Endodermal cell (in vitro differentiated cells): ENCODE measurements around the gene RUBCN. TPM values are rescaled to one million over a fixed set of nuclear protein-coding genes. Genes with fewer than 3 reads are reported as not detected.

Experiments used
- DNase-seq: peaks from one replicate; pipeline ENCODE4 v3.0.0-alpha.2; 2017
- H3K27ac ChIP-seq: 2 replicates; pipeline ENCODE4 v1.5.1; 2013; ENCODE audit warnings: mild to moderate bottlenecking, low read depth, low read length, moderate library complexity
- H3K27me3 ChIP-seq: 2 replicates; pipeline ENCODE4 v1.6.1; 2013; ENCODE audit warnings: mild to moderate bottlenecking, low read length, moderate library complexity; ENCODE audit not compliant: insufficient read depth, control insufficient read depth, poor library complexity, severe bottlenecking
- H3K36me3 ChIP-seq: 2 replicates; pipeline ENCODE4 v1.7.0; 2013; ENCODE audit warnings: mild to moderate bottlenecking, low read length, moderate library complexity; ENCODE audit not compliant: control insufficient read depth, insufficient read depth
- H3K4me1 ChIP-seq: one replicate; pipeline ENCODE4 v1.7.0; 2013; ENCODE audit warnings: low read length; ENCODE audit not compliant: control insufficient read depth, insufficient read depth
- H3K4me3 ChIP-seq: 2 replicates; pipeline ENCODE4 v1.5.1; 2013; ENCODE audit warnings: mild to moderate bottlenecking, low read length, moderate library complexity
- H3K9ac ChIP-seq: 2 replicates; pipeline ENCODE4 v1.6.1; 2013; ENCODE audit warnings: mild to moderate bottlenecking, low read length, moderate library complexity; ENCODE audit not compliant: poor library complexity, severe bottlenecking; ENCODE audit errors: extremely low read depth
- H3K9me3 ChIP-seq: 2 replicates; pipeline ENCODE4 v1.6.1; 2013; ENCODE audit warnings: mild to moderate bottlenecking, low read length, moderate library complexity; ENCODE audit not compliant: control insufficient read depth
- H3K27ac Mint-ChIP-seq: 2 replicates; pipeline ENCODE4 v1.8.0; 2020; ENCODE audit warnings: mixed read lengths
- H3K27me3 Mint-ChIP-seq: 2 replicates; pipeline ENCODE4 v1.8.0; 2021; ENCODE audit warnings: mild to moderate bottlenecking, mixed read lengths; ENCODE audit not compliant: insufficient read depth
- H3K36me3 Mint-ChIP-seq: 2 replicates; pipeline ENCODE4 v1.8.0; 2020; ENCODE audit warnings: low read depth, mixed read lengths
- H3K4me1 Mint-ChIP-seq: 2 replicates; pipeline ENCODE4 v1.8.0; 2020; ENCODE audit warnings: mixed read lengths
- H3K4me3 Mint-ChIP-seq: 2 replicates; pipeline ENCODE4 v1.8.0; 2020; ENCODE audit warnings: mild to moderate bottlenecking, moderate library complexity, mixed read lengths
- H3K9me3 Mint-ChIP-seq: 2 replicates; pipeline ENCODE4 v1.8.0; 2020; ENCODE audit warnings: mild to moderate bottlenecking, mixed read lengths
- CTCF ChIP-seq: fragments of 200-600 bp; sonication (generic); conservative IDR thresholded peaks from 2 replicates; pipeline ENCODE4 v1.5.0; 2021; ENCODE audit warnings: antibody characterized with exemption, mild to moderate bottlenecking
- WGBS, 2 experiments: methylation state at CpG; one replicate each; pipeline versions ENCODE4 v1.1.5 to v1.1.7; 2013; ENCODE audit warnings: missing lambda C conversion rate in 2 of 2, mixed read lengths in 1 of 2; ENCODE audit not compliant: insufficient coverage in 1 of 2, insufficient read length in 1 of 2; 5-methylcytosine and 5-hydroxymethylcytosine counted together
- total RNA-seq, 2 donors: library from RNA; stranded (reverse); fragmentation: NEBNext Ultra II Directional in 1 of 2; extraction: Animal tissue kit (Norgen Biotek cat#: 25700) in 1 of 2; gene quantifications; 2 replicates in 1 of 2; 3 replicates in 1 of 2; pipeline ENCODE4 v1.2.1, GENCODE V29; 2021

The RUBCN gene
- total RNA-seq, 2 donors from 2014 or later: 17.2 to 18.3 TPM

- no peak overlapping the region for H3K9ac ChIP-seq
- H3K4me3 Mint-ChIP-seq: no peak overlapping the region
- no peak for TF ChIP-seq CTCF
- no peaks in the 10 kb centered on the region for H3K36me3 Mint-ChIP-seq
- H3K27ac Mint-ChIP-seq: no peak overlapping the region
- WGBS, 2 experiments: 89 to 100% methylated on average over 2 to 3 of the region's 3 CpGs
- H3K36me3 ChIP-seq: no peaks in the 10 kb centered on the region
- H3K27ac ChIP-seq: no peak overlapping the region
- H3K4me3 ChIP-seq: no peak overlapping the region
- H3K9me3 Mint-ChIP-seq: no peaks in the 10 kb centered on the region
- no peak for DNase-seq
- H3K27me3 Mint-ChIP-seq: peaks cover 11% of the 10 kb centered on the region
- H3K4me1 ChIP-seq: no peaks in the 10 kb centered on the region
- H3K27me3 ChIP-seq: no peaks in the 10 kb centered on the region
- no peaks in the 10 kb centered on the region for H3K9me3 ChIP-seq
- H3K4me1 Mint-ChIP-seq: peaks cover 8% of the 10 kb centered on the region
These were observed 9.5 kb upstream of the RUBCN start for GRCh38 chr3:197746209-197746608.

- Mint-ChIP-seq H3K27ac (no peak overlapping the region), H3K27me3 (no peaks in the 10 kb centered on the region), H3K9me3 (no peaks in the 10 kb centered on the region), H3K4me3 (no peak overlapping the region), H3K36me3 (no peaks in the 10 kb centered on the region), H3K4me1 (no peaks in the 10 kb centered on the region)
- Histone ChIP-seq H3K4me1 (no peaks in the 10 kb centered on the region), H3K27me3 (no peaks in the 10 kb centered on the region), H3K27ac (no peak overlapping the region), H3K9me3 (no peaks in the 10 kb centered on the region), H3K4me3 (no peak overlapping the region), H3K36me3 (no peaks in the 10 kb centered on the region), H3K9ac (no peak overlapping the region)
- WGBS, 2 experiments: 91 to 92% methylated on average over 2 to 3 of the region's 3 CpGs
- TF ChIP-seq CTCF: no peak
- DNase-seq: no peak
These were observed 6.1 kb upstream of the RUBCN start for GRCh38 chr3:197742787-197743186.

GRCh38 chr3:197737749-197738462 lies 1.2 kb upstream of the RUBCN start:
- Histone ChIP-seq H3K9ac (peak overlapping the region; percentile 60), H3K27ac (no peak overlapping the region)
- DNase-seq: no peak

More at GRCh38 chr3:197737749-197738462, 1.2 kb upstream of the RUBCN start:
- Mint-ChIP-seq H3K4me1 (peaks cover 9% of the 10 kb centered on the region), H3K36me3 (no peaks in the 10 kb centered on the region), H3K9me3 (no peaks in the 10 kb centered on the region), H3K4me3 (peak overlapping the region; percentile 80), H3K27ac (no peak overlapping the region), H3K27me3 (peaks cover 1% of the 10 kb centered on the region)
- Histone ChIP-seq H3K4me1 (peaks cover 3% of the 10 kb centered on the region), H3K36me3 (no peaks in the 10 kb centered on the region), H3K27me3 (no peaks in the 10 kb centered on the region), H3K9me3 (no peaks in the 10 kb centered on the region), H3K4me3 (peak overlapping the region; percentile 97)
- WGBS, 2 experiments: 75 to 76% methylated on average over 8 to 9 of the region's 11 CpGs
- no peak for TF ChIP-seq CTCF
